HG02623 (cell line): ENCODE data around the gene C1orf52.
A peak's percentile ranks its signal among the peaks of the same experiment; 100 is the strongest.
"Not testable (repeated sequence)": the region's sequence is repeated elsewhere in the genome, so short reads cannot be mapped to it uniquely, and the experiment has no call there.

Source experiments
- ATAC-seq: cut with Tn5 transposase; IDR thresholded peaks from one replicate; pipeline ENCODE4 v1.9.1; 2021; ENCODE audit warnings: moderate library complexity; ENCODE audit not compliant: unreplicated experiment

C1orf52 gene

GRCh38 chr1:85278853-85279314 lies 19.4 kb upstream of the C1orf52 start:
- no peak for ATAC-seq

- no peak for ATAC-seq
Observed at GRCh38 chr1:85277802-85278201, 18.3 kb upstream of the C1orf52 start.

- no peak for ATAC-seq
Observed at GRCh38 chr1:85276978-85277639, 17.6 kb upstream of the C1orf52 start.

- ATAC-seq, result peak; percentile 95
Observed at GRCh38 chr1:85276215-85276977, 16.9 kb upstream of the C1orf52 start, which contains the start of gene BCL10. BCL10 (minus strand) TSS chr1:85276632; CDS start chr1:85276352, 280 bp downstream.

- ATAC-seq, result peak; percentile 11
Observed at GRCh38 chr1:85275701-85276214, 16.3 kb upstream of the C1orf52 start.

- ATAC-seq, result no peak
Observed at GRCh38 chr1:85274969-85275453, 15.5 kb upstream of the C1orf52 start.

GRCh38 chr1:85273397-85273796 lies 13.9 kb upstream of the C1orf52 start:
- no peak for ATAC-seq

GRCh38 chr1:85268801-85269585 lies 9.5 kb upstream of the C1orf52 start:
- ATAC-seq, result no peak

GRCh38 chr1:85267313-85267712 lies 7.9 kb upstream of the C1orf52 start:
- no peak for ATAC-seq

GRCh38 chr1:85264150-85264549 lies 4.7 kb upstream of the C1orf52 start:
- ATAC-seq, result no peak

GRCh38 chr1:85262985-85263384 lies 3.5 kb upstream of the C1orf52 start:
- ATAC-seq, result no peak

GRCh38 chr1:85259912-85260274 lies 431 bp upstream of the C1orf52 start:
- ATAC-seq, result no peak

GRCh38 chr1:85258536-85259117 lies 835 bp downstream of the C1orf52 start:
- ATAC-seq, result no peak

GRCh38 chr1:85249042-85249441 lies 10.4 kb downstream of the C1orf52 start:
- not testable (repeated sequence) for ATAC-seq

GRCh38 chr1:85245891-85246290 lies 13.6 kb downstream of the C1orf52 start:
- ATAC-seq, result no peak

GRCh38 chr1:85245456-85245855 lies 14.0 kb downstream of the C1orf52 start:
- no peak for ATAC-seq

GRCh38 chr1:85244271-85245061 lies 15.0 kb downstream of the C1orf52 start:
- no peak for ATAC-seq

- no peak for ATAC-seq
Observed at GRCh38 chr1:85243372-85243771, 16.1 kb downstream of the C1orf52 start.

GRCh38 chr1:85240643-85241042 lies 18.8 kb downstream of the C1orf52 start:
- no peak for ATAC-seq

GRCh38 chr1:85240174-85240601 lies 19.3 kb downstream of the C1orf52 start:
- no peak for ATAC-seq
